DMS79 treated with DMSO at 0.1 percent for 48 hours (cell line): ENCODE measurements around the gene ZNF573.

Experiments used
- DNase-seq: peaks from one replicate; lab custom pipeline; 2025; lab: John Stamatoyannopoulos, UW

ZNF573 gene

GRCh38 chr19:37695144-37695899 is 84.1 kb downstream of the ZNF573 start:
- no peak for DNase-seq

GRCh38 chr19:37692956-37693620 is 86.3 kb downstream of the ZNF573 start:
- no peak for DNase-seq

- peak; percentile 81 for DNase-seq
Observed at GRCh38 chr19:37691881-37692504, 87.4 kb downstream of the ZNF573 start.
